GM18858 (cell line): ENCODE data around the gene NFILZ.
"Not testable (repeated sequence)": the region's sequence is repeated elsewhere in the genome, so short reads cannot be mapped to it uniquely, and the experiment has no call there.

Experiments
- ATAC-seq: cut with Tn5 transposase; IDR thresholded peaks from one replicate; pipeline ENCODE4 v1.9.1; 2021; ENCODE audit not compliant: unreplicated experiment

The NFILZ gene

GRCh38 chr19:8611391-8611876 lies 19.0 kb upstream of the NFILZ start:
- no peak for ATAC-seq

GRCh38 chr19:8611877-8612806 lies 18.3 kb upstream of the NFILZ start:
- ATAC-seq: no peak

GRCh38 chr19:8612807-8613171 lies 17.6 kb upstream of the NFILZ start:
- ATAC-seq: no peak

GRCh38 chr19:8614455-8614854 lies 16.0 kb upstream of the NFILZ start:
- no peak for ATAC-seq

- no peak for ATAC-seq
Observed at GRCh38 chr19:8615024-8615423, 15.4 kb upstream of the NFILZ start.

GRCh38 chr19:8615813-8616596 lies 14.4 kb upstream of the NFILZ start:
- no peak for ATAC-seq

GRCh38 chr19:8616861-8617260 lies 13.6 kb upstream of the NFILZ start:
- ATAC-seq: no peak

GRCh38 chr19:8617325-8617724 lies 13.1 kb upstream of the NFILZ start:
- not testable (repeated sequence) for ATAC-seq

GRCh38 chr19:8617984-8618383 lies 12.4 kb upstream of the NFILZ start:
- ATAC-seq: no peak

- no peak for ATAC-seq
Observed at GRCh38 chr19:8618751-8619150, 11.7 kb upstream of the NFILZ start.

GRCh38 chr19:8622886-8623285 lies 7.5 kb upstream of the NFILZ start:
- ATAC-seq: not testable (repeated sequence)

GRCh38 chr19:8626842-8627241 lies 3.6 kb upstream of the NFILZ start:
- ATAC-seq: no peak

- ATAC-seq: no peak
Observed at GRCh38 chr19:8629184-8629583, 1.2 kb upstream of the NFILZ start.

GRCh38 chr19:8630796-8631424 lies 477 bp downstream of the NFILZ start:
- no peak for ATAC-seq

- ATAC-seq: no peak
Observed at GRCh38 chr19:8631425-8631819, 989 bp downstream of the NFILZ start.

- ATAC-seq: no peak
Observed at GRCh38 chr19:8635422-8635821, 5.0 kb downstream of the NFILZ start.

- ATAC-seq: not testable (repeated sequence)
Observed at GRCh38 chr19:8637070-8637469, 6.6 kb downstream of the NFILZ start.

GRCh38 chr19:8638078-8638619 lies 7.7 kb downstream of the NFILZ start:
- ATAC-seq: no peak

- ATAC-seq: no peak
Observed at GRCh38 chr19:8639821-8640401, 9.5 kb downstream of the NFILZ start.

- no peak for ATAC-seq
Observed at GRCh38 chr19:8640402-8641004, 10.1 kb downstream of the NFILZ start.
